ENCODE results near the gene MACF1.
"Not testable (repeated sequence)": the region's sequence is repeated elsewhere in the genome, so short reads cannot be mapped to it uniquely, and the experiment has no call there.

Gene MACF1

DNA sequence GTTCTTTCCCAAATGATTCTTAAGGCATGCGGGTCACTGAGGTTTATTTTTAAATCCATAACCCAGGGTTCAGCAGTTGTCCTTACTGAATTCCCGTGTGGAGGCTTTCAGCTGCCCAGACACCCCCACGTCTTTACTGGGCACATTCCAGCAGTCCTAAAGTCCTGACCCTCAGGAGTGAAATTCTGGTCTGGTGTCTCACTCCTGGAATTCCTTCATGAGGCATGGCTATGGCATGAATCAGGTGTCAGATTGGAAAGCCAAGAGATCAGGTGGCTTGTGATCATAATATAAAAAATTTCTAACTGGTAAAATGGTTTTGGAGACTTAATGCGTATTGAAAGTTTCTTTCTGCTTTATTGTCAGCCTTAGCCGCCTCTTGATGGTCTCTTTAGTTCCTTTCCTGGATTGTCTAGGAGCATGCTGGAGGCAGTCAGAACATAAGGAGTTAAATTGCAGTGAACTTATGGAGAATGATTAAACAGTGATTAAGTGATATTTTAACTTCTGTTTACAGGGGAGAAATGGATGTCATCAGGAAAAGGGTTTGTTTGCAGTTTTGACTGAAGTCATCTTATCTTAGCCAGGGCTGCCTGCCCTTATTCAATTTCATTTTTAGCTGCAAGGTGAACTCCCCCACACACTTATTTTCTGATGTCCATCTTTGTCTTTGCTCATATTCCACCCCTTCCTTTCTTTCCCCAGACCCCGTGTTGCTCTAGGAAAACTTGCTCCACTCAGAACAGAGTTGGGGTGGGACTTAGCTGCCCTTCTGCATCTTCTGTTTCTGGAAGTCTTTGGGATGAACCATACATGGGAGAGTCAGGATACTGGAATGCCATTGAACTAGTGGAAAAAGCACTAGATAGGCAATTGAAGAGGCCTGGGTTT, 25.7 kb upstream of the MACF1 start:
- no peak for DNase-seq

DNA sequence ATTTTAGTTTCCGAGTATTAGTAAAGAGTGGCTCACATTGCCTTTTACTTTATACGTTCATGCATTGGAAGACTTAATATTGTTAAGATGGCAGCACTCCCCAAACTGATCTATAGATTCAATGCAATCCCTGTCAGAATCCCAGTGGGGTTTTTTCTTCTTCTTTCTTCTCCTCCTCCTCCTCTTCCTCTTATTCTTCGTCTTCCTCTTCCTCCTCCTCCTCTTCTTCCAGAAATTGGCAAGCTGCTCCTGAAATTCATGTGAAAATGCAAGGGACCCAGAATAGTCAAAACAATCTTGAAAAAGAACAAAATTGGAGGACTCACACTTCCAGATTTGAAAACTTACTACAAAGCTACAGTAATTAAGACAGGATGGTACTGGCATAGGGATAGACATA, 23.2 kb upstream of the MACF1 start:
- no peak for DNase-seq

DNA sequence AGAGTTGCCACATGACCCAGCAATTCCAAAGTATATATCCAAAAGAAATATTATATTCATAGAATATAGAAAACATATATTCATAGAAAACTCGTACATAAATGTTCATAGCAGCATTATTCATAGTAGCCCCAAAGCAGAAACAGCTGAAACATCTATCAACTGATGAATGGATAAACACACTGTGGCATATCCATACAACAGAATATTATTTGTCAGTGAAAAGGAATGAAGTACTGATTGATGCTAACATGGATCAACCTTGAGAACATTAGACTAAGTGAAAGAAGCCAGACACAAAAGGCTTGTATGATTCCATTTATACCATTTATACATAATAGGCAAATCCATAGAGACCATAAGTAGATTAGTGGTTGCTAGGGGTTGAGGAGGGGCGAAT, 21.7 kb upstream of the MACF1 start:
- DNase-seq, result no peak

DNA sequence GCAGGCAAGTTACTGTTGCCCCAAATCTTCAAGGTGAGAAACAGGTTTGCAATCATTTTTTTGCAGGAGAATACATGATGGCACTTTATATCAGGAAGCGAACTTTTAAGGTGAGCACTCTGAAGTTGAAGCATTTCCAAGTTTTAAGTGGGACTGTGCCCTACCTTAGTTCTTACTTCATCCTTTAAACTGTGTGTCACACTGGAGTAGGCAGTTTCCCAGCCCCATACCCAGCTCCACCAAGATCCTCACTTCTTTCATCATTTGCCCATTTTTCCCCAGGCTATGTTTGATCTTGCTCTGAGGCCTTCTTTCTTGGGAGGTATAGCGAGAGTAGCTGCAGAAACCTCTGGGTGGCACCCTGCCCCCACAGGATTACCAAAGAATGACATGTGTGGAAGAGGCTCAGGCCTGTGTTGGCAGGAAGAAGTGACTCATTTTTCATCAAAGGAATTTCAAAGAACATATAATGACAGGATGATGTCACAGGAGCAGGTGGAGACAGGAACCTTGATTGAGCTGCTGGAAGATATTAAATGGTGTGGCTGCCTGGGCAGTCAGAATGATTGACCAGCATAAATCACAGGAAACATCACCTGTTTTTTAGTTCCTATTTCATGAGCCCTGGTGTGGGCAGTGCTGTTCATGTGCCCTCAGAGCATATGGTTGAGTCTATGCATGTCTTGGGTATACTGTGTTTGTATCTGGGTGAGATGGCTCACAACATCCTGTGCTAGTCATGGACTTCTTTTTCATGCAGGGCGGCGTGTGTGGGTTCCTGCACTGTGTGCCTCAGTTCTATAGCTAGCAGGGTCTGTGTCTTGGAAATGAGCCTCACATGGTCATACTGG, 20.8 kb upstream of the MACF1 start:
- DNase-seq, result peak; percentile 87

DNA sequence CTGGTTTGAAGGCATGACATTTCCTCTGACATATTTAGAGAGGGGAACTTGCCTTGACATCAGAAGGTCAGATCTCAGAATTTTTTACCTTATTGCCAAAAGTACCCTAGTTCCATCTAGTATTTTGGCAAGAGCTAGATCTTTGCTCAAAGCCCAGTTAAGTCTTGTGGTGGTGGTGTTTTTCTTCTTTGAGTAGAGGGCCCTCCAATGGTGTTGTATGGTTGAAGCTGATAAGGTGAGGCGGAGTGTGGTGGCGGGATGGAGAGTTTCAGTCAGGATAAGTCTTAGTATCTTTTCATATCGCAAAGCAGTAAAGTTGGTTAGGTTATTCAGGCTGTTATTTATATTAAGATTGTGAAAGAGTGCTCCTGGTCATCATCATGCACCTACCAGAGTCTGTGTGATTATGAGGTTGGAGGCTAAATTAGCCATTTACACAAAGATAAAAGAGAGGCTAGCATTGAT, 20.1 kb upstream of the MACF1 start:
- no peak for DNase-seq

DNA sequence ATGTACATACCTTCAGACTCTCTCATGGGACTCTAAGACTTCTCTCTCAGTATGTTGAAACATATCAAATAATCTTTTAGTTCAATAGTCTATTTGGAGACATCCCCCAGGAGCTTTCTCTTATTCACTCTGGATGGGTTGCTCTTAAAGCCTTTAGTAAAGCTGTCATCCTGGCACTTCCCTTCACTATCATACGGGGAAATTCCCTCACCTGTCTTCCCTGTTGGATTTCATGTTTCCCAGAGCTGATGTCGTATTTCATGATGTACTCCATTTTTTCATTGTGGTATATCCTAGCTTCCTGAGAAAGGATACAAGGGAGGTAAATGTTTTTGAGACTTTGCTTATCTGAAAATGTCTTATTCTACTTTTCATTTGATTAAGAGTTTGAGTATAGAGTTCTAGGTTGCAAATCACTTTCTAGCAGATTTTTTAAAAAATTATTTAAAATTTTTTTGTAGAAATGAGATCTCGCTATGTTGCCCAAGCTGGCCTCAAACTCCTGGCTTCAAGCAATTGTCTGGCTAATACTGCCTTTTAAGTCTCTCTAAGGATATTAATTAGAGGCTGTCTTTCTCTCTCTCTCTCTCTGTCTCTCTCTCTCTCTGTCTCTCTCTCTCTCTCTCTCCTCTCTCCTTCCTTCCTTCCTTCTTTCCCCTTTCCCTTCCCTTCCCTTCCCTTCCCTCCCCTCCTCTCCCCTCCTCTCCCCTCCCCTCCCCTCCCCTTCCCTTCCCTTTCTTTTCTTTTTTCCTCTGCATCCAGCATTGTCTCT, 17.0 kb upstream of the MACF1 start:
- no peak for DNase-seq

DNA sequence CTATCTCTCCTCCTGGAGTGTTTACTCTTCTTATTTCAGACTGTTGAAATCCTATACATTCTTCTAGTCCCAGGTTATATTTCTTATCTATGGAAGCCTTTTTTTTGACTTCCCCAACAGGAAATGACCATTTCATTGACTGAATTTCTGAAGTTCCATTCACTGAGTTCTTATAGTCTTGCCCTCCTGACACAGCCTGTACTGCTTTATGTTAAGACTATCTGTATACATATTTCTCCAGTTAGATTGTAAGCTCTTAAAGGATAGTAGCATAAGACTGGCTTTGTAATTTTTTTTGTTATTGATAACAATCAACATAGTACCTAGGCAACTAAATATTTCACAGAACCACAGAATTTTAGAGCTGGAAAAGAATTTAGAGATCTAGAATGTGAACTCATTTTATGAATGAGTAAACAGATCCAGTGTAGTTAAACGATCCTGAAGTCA, 14.9 kb upstream of the MACF1 start:
- DNase-seq, result no peak

DNA sequence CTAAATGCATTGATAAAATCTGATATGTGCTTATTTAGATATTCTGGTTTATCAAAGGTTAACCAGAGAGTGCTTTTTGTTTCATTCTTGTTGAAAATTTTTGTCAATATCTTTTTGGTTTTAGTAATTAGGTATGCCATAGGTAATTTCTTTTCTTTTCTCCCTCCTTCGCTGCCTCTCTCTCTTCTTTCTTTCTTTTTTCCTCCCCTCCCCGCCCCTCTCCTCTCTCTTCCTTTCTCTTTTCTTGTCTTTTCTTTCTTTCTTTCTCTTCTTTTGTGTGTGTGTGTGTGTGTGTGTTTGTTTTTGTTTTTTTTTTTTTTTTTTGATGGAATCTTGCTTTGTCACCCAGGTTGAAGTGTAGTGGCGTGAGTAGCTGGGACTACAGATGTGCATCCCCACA, 14.4 kb upstream of the MACF1 start:
- DNase-seq, result no peak

DNA sequence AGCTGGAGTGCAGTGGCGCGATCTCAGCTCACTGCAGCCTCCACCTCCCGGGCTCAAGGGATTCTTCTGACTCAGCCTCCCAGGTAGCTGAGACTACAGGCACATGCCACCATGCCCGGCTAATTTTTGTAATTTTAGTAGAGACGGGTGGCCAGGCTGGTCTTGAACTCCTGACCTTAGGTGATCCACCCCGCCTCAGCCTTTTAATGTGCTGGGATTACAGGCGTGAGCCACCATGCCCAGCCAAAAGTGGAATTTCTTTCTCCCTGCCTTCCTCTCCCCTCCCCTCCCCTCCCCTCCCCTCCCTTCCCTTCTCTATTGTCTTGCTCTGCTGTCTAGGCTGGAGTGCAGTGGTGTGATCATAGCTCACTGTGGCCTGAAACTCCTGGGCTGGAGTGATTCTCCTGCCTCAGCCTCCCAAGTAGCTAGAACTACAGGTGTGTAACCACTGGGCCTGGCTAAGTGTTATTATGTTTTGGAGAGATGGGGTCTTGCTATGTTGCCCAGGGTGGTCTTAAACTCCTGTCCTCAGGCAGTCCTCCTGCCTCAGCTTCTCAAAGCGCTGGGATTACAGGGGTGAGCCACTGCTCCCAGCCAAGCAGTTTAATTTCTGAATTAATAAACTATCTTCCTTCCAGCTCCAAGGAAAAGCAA, 10.0 kb upstream of the MACF1 start:
- DNase-seq, result no peak

DNA sequence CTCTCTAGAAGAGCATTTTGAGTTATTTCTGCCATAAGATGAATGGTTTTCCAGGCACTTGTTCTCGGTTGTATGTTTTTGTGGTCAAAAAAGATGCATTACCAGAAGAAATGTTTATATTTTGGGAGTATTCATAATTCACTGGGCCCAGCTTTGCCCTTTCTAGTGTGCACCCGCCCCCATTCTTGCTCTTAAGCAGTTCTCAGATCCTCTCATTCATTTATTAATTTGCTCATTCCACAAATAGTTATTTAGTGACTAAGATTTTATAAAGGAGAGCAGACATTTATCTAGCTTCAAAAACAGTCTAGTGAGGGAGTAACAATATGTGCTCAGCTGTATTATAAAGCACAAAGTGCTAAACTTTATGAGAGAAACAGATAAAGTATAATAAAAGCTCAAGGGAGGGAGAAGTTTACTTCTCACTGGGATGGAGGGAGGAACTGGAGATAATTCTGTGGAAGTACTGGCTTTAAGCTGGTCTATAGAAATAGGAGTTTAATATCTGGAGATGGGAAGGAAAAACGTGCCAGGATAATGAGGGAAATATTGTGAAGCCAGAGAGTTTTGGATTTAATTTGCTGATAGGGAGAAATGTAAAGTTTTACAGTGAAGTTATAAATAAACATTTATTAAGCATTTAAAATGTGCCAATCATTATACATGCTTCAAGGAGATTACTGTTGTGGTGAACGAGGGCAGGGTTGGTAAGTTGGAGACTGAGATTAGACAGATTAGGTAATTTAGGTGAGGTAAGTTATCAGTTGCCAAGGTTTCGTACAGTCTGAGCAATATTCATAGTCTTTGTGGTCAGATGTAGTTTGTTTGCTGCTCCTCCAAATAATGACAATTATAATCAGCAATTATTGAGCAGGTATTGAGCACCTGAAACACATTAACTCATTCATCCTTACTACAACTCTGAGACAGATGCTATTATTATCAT, 9.1 kb upstream of the MACF1 start:
- DNase-seq, result peak; percentile 66

DNA sequence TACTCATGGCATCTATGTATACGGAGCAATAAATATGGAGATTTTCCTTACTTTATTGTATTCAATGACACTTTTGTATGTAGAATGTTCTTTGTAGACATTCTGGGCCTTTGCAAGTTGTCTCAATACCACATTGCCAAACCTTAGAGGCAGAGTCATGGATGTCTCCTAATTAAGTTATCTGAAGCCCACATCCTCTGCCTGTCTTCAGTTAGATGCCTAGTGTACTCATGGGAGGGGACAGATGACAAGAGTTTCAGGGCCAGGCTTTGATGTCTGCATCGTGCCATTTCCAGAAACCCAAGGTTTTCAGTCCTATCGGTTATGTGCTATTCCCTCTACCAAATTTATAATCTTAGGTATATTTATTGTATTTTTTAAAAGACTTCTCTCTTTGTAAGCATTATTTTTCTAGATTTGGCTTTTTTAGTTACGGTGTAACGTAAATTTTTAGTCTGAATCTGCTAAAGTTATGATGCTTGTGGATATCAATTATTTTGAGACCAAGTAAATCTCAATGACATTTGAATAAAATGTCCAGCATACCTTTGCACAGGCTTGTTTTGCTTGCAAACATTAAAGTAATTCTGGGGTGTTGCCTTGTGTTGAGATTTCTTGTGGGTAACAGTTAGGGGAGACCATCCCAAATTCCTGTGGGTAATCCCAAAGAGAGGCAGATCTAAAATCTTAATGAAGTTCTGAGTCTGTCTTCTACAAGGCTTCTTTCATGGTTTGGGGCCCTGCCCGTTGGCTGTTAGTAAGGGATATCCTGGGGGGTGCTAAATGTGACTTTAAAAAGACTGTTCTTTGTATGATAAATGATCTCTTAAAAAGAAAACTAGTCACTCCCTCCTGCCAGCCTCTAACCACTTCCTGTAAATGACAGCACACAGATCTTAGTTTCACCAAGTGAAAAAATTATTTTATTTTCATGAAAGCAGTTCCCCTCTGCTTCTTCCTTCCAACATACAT, 8.0 kb upstream of the MACF1 start:
- peak; percentile 83 for DNase-seq

DNA sequence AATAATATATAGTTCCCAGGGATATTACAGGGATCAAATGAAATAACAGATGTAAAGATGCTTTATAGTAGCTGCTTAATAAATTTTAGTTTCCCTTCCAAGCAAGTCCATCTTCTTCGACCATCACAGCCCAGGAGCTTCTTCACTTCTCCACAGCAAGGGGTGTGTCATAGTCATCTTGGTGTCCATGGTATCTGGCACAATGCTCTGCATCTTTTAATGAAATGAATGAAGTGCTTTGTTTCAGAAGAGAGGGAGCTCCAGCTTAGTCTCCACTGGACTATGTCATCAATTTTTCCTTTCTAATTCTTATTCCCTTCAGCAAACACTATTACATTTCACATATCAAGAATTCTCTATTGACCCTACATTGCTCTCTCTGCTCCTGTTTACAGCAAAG, 4.9 kb upstream of the MACF1 start:
- no peak for DNase-seq

DNA sequence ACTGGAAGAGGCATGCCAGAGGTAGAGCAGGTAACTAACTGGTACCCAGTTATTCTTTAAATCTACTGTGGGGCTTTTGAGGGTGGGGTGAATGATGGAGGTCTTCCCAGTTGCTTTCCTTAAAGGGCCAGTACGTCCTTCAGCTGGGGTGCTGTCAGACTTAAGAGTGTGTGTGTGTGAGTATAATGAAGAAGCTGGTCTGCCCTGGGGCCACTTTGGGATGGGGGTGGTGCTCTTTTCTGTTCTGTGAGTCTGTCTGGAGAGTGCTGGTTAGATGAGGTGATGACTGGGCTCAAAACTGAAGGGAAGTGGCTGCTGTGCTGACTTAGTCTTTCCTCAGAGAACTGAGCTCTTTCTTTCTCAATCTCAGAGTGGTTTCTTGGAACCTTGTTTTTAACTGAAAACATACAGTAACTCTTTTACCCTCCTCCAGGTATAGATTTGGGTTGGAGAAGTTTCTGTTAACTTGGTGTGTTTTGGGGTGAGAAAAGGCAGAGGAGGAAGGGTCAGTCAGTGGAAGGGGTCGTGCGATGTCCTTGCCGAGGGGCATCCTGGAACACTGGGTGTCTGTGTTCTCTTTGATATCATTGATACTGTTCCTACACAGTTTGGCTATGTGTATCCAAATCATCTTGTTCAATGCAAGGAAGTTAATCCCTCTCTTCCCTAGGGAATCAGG, 746 bp downstream of the MACF1 start:
- peak; percentile 31 for DNase-seq

DNA sequence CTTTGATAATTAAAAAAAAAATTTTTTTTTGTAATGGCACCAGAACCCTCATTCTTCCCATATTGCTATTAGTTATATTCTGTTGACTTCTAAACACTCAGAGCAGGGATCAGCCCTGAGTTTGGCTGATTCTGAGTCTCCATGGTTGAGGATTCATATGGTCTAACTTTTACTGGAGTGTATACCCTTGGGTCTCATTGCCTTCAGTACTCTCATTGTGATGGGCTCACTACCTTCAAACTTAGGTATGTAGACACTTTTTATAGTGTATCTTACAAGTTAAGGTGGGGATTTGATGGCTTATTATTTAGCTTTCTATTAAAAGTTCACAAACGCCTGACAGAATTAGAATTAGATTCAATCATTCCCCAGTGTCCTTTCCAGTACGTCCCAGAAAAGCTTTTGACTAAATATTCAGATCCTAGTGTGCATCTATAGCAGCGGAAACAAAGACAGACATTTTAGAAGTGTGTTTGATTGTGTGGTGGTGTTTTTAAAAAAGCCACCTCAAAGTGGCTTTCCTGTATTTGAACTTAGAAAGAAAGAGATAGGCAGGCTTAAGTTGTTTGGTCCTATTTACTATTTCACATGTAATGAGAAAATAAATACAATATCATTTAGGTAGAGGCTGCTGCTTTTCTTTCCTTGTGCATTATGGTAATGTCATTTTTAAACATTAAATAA, 1.4 kb downstream of the MACF1 start:
- peak; percentile 23 for DNase-seq

DNA sequence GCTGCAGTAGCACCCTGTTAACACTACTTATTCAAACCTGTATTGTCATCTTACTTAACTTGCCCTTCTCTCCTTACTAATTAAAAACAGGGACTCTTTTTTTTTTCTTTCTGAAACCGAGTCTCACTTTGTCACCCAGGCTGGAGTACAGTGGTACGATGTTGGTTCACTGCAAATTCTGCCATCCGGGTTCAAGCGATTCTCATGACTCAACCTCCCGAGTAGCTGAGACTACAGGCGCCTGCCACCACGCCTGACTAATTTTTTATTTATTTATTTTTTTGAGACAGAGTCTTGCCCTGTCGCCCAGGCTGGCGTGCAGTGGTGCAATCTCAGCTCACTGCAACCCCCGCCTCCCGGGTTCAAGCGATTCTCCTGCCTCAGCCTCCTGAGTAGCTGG, 3.9 kb downstream of the MACF1 start:
- DNase-seq, result not testable (repeated sequence)

DNA sequence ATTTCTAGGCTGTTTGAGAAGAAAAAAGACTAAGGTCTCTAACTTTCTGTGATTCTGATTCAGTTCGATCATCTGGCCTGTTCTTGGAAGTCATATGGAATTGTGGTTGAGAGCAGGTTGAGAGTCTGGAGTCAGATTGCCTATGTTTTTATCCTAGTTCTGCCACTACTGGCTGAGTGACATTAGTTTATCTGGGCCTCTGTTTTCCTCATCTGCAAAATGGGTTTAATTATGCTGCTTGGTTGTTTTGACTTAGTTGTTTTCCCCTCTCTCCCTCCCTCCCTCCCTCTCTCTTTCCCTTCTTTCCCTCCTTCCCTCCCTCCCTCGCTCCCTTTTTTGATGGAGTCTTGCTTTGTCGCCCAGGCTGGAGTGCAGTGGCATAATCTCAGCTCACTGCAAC, 6.2 kb downstream of the MACF1 start:
- no peak for DNase-seq

DNA sequence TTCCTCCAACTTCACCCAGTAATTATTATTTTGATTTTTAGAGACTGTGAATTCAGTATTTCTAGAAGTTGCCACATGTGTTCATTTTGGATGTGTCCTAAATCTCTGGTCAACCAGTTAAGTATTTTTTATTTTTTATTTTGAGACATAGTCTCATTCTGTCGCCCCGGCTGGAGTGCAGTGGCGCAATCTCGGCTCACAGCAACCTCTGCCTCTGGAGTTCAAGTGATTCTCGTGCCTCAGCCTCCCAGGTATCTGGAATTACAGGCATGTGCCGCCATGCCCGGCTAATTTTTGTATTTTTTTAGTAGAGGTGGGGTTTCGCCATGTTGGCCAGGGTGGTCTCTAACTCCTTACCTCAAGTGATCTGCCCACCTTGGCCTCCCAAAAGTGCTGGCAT, 8.0 kb downstream of the MACF1 start:
- no peak for DNase-seq

DNA sequence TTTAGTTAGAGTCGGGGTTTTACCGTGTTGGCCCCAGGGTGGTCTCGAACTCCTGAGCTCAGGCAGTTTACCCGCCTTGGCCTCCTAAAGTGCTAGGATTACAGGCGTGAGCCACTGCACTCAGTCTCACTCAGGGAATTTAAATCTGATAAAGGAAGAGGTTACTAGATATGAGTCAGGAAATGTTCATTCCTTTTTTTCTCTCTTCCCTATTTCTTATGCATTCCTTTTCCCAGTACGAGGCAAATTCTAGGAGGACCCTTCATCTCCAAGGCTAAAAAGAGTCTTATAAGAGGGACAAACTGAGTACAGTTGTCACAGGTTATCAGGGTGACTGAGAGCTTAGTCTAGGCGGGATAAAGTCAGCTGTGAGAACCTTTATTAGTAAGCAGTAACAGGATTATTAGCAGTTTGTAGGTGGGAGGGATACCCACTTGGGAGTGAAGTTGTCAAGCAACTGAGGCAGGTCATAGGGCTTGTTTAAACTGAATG, 9.1 kb downstream of the MACF1 start:
- no peak for DNase-seq

All from central memory CD4-positive, alpha-beta T cell (primary cell).